Activated naive CD8-positive, alpha-beta T cell treated with anti-CD3 and anti-CD28 coated beads for 36 hours (primary cell): ENCODE data around the gene TNFSF13. TPM values are rescaled to one million over a fixed set of nuclear protein-coding genes. Genes with fewer than 3 reads are reported as not detected.
A peak's percentile ranks its signal among the peaks of the same experiment; 100 is the strongest.
"Not testable (repeated sequence)": the region's sequence is repeated elsewhere in the genome, so short reads cannot be mapped to it uniquely, and the experiment has no call there.

Experiments
- DNase-seq: peaks from one replicate; pipeline ENCODE4 v3.0.0; 2021
- H3K27ac Mint-ChIP-seq: one replicate; pipeline ENCODE4 v1.8.0; 2022; ENCODE audit warnings: mild to moderate bottlenecking, moderate library complexity, mixed read lengths
- H3K27me3 Mint-ChIP-seq: one replicate; pipeline ENCODE4 v1.8.0; 2022; ENCODE audit warnings: mild to moderate bottlenecking, mixed read lengths
- H3K36me3 Mint-ChIP-seq: one replicate; pipeline ENCODE4 v1.8.0; 2021; ENCODE audit warnings: mild to moderate bottlenecking, mixed read lengths
- H3K4me1 Mint-ChIP-seq: one replicate; pipeline ENCODE4 v1.8.0; 2021; ENCODE audit warnings: mixed read lengths
- H3K4me3 Mint-ChIP-seq: one replicate; pipeline ENCODE4 v1.8.0; 2022; ENCODE audit warnings: mild to moderate bottlenecking, moderate library complexity, mixed read lengths
- H3K9me3 Mint-ChIP-seq: one replicate; pipeline ENCODE4 v1.8.0; 2022; ENCODE audit warnings: mixed read lengths
- total RNA-seq, 2 experiments: library from RNA; stranded (reverse); gene quantifications; one replicate each; pipeline ENCODE4 v1.2.3, GENCODE V29; 2021

The TNFSF13 gene
- total RNA-seq, 2 experiments from 2014 or later: 6.3 to 7.3 TPM

DNA sequence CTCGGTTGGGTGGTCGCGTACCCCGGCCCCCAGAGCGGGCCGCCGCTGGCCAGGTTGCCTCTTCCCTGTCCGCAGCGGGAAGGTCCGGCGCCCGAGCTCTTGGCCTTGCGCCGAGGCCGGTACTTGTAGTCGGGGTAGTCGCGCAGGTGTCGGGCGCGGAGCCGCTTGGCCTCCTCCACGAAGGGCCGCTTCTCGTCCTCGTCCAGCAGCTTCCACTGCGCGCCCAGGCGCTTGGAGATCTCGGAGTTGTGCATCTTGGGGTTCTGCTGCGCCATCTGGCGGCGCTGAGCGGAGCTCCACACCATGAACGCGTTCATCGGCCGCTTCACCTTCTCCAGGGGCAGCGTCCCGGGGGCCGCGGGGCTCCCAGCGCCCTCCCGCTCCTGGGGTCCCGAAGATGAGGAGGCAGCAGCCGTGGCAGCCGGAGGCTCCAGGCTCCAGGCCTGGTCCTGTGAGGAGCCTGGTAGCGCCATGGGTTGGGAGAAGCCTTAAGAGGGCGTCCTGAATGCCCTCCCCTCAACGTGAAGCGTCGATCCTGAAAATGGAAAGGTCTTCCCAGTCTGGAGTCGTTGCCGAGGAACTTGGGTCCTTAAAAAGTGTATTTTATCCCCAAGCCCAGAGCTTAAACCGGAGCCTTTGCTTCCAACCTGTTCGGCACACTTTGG lies 30.8 kb downstream of the TNFSF13 start:
- peak; percentile 70 for DNase-seq
- Mint-ChIP-seq H3K4me1 (peaks cover 11% of the 10 kb centered on the region), H3K4me3 (no peak overlapping the region), H3K36me3 (peaks cover 29% of the 10 kb centered on the region), H3K27ac (no peak overlapping the region), H3K9me3 (no peaks in the 10 kb centered on the region), H3K27me3 (no peaks in the 10 kb centered on the region)

GRCh38 chr17:7589891-7590691 lies 31.5 kb downstream of the TNFSF13 start, which contains the start of gene SOX15:
Gene SOX15 (minus strand): TSS chr17:7590094. CDS start chr17:7589676, 418 bp downstream.
- Mint-ChIP-seq H3K4me3 (no peak within 1 kb of the TSS), H3K4me1 (peaks cover 8% of the 10 kb centered on the region)

GRCh38 chr17:7590743-7591142 lies 32.2 kb downstream of the TNFSF13 start:
- Mint-ChIP-seq H3K4me1 (peaks cover 6% of the 10 kb centered on the region), H3K27ac (no peak overlapping the region), H3K27me3 (no peaks in the 10 kb centered on the region), H3K9me3 (no peaks in the 10 kb centered on the region), H3K36me3 (peaks cover 24% of the 10 kb centered on the region), H3K4me3 (no peak overlapping the region)
- DNase-seq: no peak

More at GRCh38 chr17:7589891-7590691, 31.5 kb downstream of the TNFSF13 start, which contains the start of gene SOX15:
- Mint-ChIP-seq H3K36me3 (peaks cover 23% of the 10 kb centered on the region), H3K27me3 (no peaks in the 10 kb centered on the region), H3K9me3 (no peaks in the 10 kb centered on the region), H3K27ac (no peak within 1 kb of the TSS)
- no peak for DNase-seq

DNA sequence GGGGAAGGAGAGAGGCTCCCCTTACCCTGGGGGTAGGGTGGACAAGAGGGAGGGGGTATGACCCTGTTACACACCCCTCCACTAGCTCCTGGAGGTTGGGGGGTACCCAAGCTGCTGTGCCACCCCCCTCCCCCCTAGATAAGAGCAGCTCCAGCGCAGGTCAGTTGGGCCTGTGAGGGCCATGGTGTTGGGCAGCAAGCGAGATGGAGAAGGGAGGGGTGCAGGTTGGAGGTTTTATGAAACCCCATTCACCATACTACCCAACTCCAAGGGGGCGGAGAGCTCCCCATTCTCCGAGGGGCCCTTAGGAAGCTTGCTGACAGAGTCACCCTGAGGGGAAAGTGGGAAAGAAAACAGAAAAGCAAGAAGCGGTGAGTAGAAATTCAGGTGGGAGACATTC lies 33.0 kb downstream of the TNFSF13 start:
- H3K9me3 Mint-ChIP-seq: no peaks in the 10 kb centered on the region
- no peak for DNase-seq
- H3K4me1 Mint-ChIP-seq: peaks cover 5% of the 10 kb centered on the region
- peaks cover 23% of the 10 kb centered on the region for H3K36me3 Mint-ChIP-seq
- H3K27me3 Mint-ChIP-seq: no peaks in the 10 kb centered on the region
- H3K27ac Mint-ChIP-seq: peak overlapping the region; percentile 18
- no peak overlapping the region for H3K4me3 Mint-ChIP-seq

- peaks cover 20% of the 10 kb centered on the region for H3K36me3 Mint-ChIP-seq
- no peak overlapping the region for H3K27ac Mint-ChIP-seq
- no peak overlapping the region for H3K4me3 Mint-ChIP-seq
- H3K4me1 Mint-ChIP-seq: peaks cover 2% of the 10 kb centered on the region
- H3K9me3 Mint-ChIP-seq: no peaks in the 10 kb centered on the region
- no peaks in the 10 kb centered on the region for H3K27me3 Mint-ChIP-seq
- no peak for DNase-seq
Observed at GRCh38 chr17:7592422-7593021, 34.0 kb downstream of the TNFSF13 start.

DNA sequence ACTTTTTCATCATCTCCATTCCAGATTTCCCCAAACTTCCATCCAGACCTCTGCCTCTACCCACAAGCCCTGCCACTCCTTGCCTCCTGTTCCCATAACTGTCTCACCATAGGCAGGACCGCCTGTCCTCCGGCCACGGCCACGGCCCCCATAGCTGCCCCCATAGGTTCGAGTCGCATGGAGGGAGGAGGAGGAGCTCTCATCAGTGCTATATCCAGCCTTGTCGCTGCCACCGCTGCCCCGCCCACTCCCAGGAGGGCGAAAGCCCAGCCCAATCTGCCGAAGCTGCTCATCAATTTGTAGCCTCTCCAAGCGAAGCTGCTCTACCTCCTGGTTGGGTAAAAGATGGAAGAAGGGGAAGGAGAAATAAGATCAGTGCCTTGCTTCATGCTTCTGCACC lies 34.7 kb downstream of the TNFSF13 start:
- Mint-ChIP-seq H3K4me1 (peaks cover 2% of the 10 kb centered on the region), H3K27me3 (no peaks in the 10 kb centered on the region), H3K4me3 (no peak overlapping the region), H3K36me3 (peaks cover 18% of the 10 kb centered on the region), H3K27ac (no peak overlapping the region), H3K9me3 (no peaks in the 10 kb centered on the region)
- DNase-seq: no peak

- not testable (repeated sequence) for H3K4me1 Mint-ChIP-seq, H3K9me3 Mint-ChIP-seq, H3K4me3 Mint-ChIP-seq, H3K27ac Mint-ChIP-seq, DNase-seq, H3K27me3 Mint-ChIP-seq
- H3K36me3 Mint-ChIP-seq: peaks cover 23% of the 10 kb centered on the region
Observed at GRCh38 chr17:7597561-7597960, 39.0 kb downstream of the TNFSF13 start.

- DNase-seq: no peak
- H3K27ac Mint-ChIP-seq: no peak overlapping the region
- H3K36me3 Mint-ChIP-seq: peaks cover 29% of the 10 kb centered on the region
- H3K4me1 Mint-ChIP-seq: peaks cover 17% of the 10 kb centered on the region
- H3K4me3 Mint-ChIP-seq: no peak overlapping the region
- no peaks in the 10 kb centered on the region for H3K27me3 Mint-ChIP-seq
- no peaks in the 10 kb centered on the region for H3K9me3 Mint-ChIP-seq
Observed at GRCh38 chr17:7606280-7606679, 47.7 kb downstream of the TNFSF13 start.

DNA sequence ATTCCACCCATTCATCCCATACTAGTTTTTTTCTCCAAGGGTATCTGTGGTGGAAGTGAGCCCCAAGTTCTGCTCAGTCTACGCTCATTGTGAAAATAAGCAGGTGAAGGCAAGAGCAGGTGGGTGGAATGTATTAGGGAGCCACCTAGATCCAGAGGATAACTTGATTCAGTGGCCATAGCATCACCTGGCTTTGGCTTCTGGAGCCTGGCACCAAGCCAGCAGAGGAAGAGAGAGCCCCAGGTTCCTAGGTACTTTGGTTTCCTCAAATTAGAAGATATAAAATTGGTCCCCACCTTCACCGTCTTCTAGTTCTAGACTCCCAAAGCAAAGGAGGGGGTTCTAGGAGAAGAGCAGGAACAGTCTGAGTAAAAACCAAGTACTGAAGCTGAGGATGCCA lies 52.1 kb downstream of the TNFSF13 start:
- Mint-ChIP-seq H3K4me3 (no peak overlapping the region), H3K4me1 (peaks cover 41% of the 10 kb centered on the region), H3K9me3 (no peaks in the 10 kb centered on the region)

More for the DNA sequence above, 52.1 kb downstream of the TNFSF13 start:
- DNase-seq: no peak
- peaks cover 28% of the 10 kb centered on the region for H3K36me3 Mint-ChIP-seq
- no peaks in the 10 kb centered on the region for H3K27me3 Mint-ChIP-seq
- H3K27ac Mint-ChIP-seq: no peak overlapping the region

Other genes with a start within 250 kb of the TNFSF13 start
- gene GPS2, start 243.4 kb upstream of the TNFSF13 start, total RNA-seq: 10 to 100 TPM; 58.4 to 62.6 TPM
- 10 to 100 TPM; 44.1 to 46.0 TPM for gene NEURL4, start 229.4 kb upstream of the TNFSF13 start, total RNA-seq
- 100 to 1,000 TPM; 235 to 238 TPM for gene ACAP1, start 222.2 kb upstream of the TNFSF13 start, total RNA-seq
- gene KCTD11, start 206.6 kb upstream of the TNFSF13 start, total RNA-seq: 1 to 10 TPM; 4.0 to 4.5 TPM
- gene TMEM95, start 203.6 kb upstream of the TNFSF13 start, total RNA-seq: not detected
- 1 to 10 TPM; 4.3 to 5.0 TPM for gene TNK1, start 177.7 kb upstream of the TNFSF13 start, total RNA-seq
- 10 to 100 TPM; 63.0 to 66.8 TPM for gene PLSCR3, start 164.2 kb upstream of the TNFSF13 start, total RNA-seq
- gene TMEM256, start 154.7 kb upstream of the TNFSF13 start, total RNA-seq: 10 to 100 TPM; 42.7 to 44.3 TPM
- 1 to 10 TPM; 8.8 to 9.3 TPM for gene NLGN2, start 150.9 kb upstream of the TNFSF13 start, total RNA-seq
- gene SPEM1, start 138.4 kb upstream of the TNFSF13 start, total RNA-seq: not detected
- gene SPEM2, start 133.1 kb upstream of the TNFSF13 start, total RNA-seq: not detected
- gene SPEM3, start 129.9 kb upstream of the TNFSF13 start, total RNA-seq: not detected
- gene TMEM102, start 123.3 kb upstream of the TNFSF13 start, total RNA-seq: 10 to 100 TPM; 10.4 TPM
- 1 to 10 TPM; 7.6 to 9.2 TPM for gene FGF11, start 119.2 kb upstream of the TNFSF13 start, total RNA-seq
- gene CHRNB1, start 113.7 kb upstream of the TNFSF13 start, total RNA-seq: 10 to 100 TPM; 10.6 to 11.3 TPM
- 10 to 100 TPM; 16.7 TPM for gene ZBTB4, start 79.1 kb upstream of the TNFSF13 start, total RNA-seq
- not detected for gene SLC35G6, start 77.3 kb upstream of the TNFSF13 start, total RNA-seq
- 100 to 1,000 TPM; 198 to 200 TPM for gene POLR2A, start 74.4 kb upstream of the TNFSF13 start, total RNA-seq
- 10 to 100 TPM; 11.6 to 15.1 TPM for gene TNFSF12, start 9.7 kb upstream of the TNFSF13 start, total RNA-seq
- gene SENP3, start 3.2 kb downstream of the TNFSF13 start, total RNA-seq: 100 to 1,000 TPM in 1 of 2 experiments, 10 to 100 TPM in 1; 96.5 to 100 TPM
- gene CD68, start 20.9 kb downstream of the TNFSF13 start, total RNA-seq: 1 to 10 TPM; 6.6 to 6.7 TPM
- gene MPDU1, start 25.1 kb downstream of the TNFSF13 start, total RNA-seq: 10 to 100 TPM; 72.8 to 77.2 TPM
- gene SOX15, start 31.3 kb downstream of the TNFSF13 start, total RNA-seq: under 1 TPM; 0.28 to 0.35 TPM
- 10 to 100 TPM; 35.5 to 37.0 TPM for gene FXR2, start 56.1 kb downstream of the TNFSF13 start, total RNA-seq
- gene SAT2, start 69.1 kb downstream of the TNFSF13 start, total RNA-seq: 10 to 100 TPM; 15.4 to 15.5 TPM
- not detected for gene SHBG, start 71.4 kb downstream of the TNFSF13 start, total RNA-seq
- gene ATP1B2, start 92.2 kb downstream of the TNFSF13 start, total RNA-seq: under 1 TPM in 1 of 2 experiments, not detected in 1; 0.10 TPM
- gene TP53, start 128.7 kb downstream of the TNFSF13 start, total RNA-seq: 100 to 1,000 TPM; 137 to 142 TPM
- gene WRAP53, start 129.7 kb downstream of the TNFSF13 start, total RNA-seq: 10 to 100 TPM; 22.8 to 27.4 TPM
- not detected for gene EFNB3, start 146.5 kb downstream of the TNFSF13 start, total RNA-seq
- gene DNAH2, start 159.0 kb downstream of the TNFSF13 start, total RNA-seq: under 1 TPM; 0.04 to 0.14 TPM